Gastroesophageal sphincter (tissue), 4 donors: ENCODE measurements around the gene GPC3. TPM values are rescaled to one million over a fixed set of nuclear protein-coding genes. Genes with fewer than 3 reads are reported as not detected.

Experiments used
- ATAC-seq: fragments of 150-250 bp; one replicate; pipeline ENCODE4 v1.9.1; 2016; ENCODE audit warnings: mild to moderate bottlenecking, moderate library complexity
- H3K27ac ChIP-seq, 4 donors: fragments of 200-600 bp; sonication (generic) in 3 of 4; 1 replicate in 3 of 4; 2 replicates in 1 of 4; pipeline ENCODE4 v1.5.1; 2016 to 2019
- H3K27me3 ChIP-seq: fragments of 200-600 bp; sonication (generic); one replicate; pipeline ENCODE4 v1.5.1; 2019
- H3K36me3 ChIP-seq, 2 donors: fragments of 200-600 bp; sonication (generic); one replicate each; pipeline ENCODE4 v1.5.1; 2019; ENCODE audit warnings: control low read depth in 1 of 2
- H3K4me1 ChIP-seq, 3 donors: fragments of 200-600 bp; sonication (generic); 1 replicate in 2 of 3; 2 replicates in 1 of 3; pipeline ENCODE4 v1.5.1; 2016 to 2019; ENCODE audit warnings: control low read depth in 2 of 3
- H3K4me3 ChIP-seq, 2 donors: fragments of 200-600 bp; sonication (generic); one replicate each; pipeline ENCODE4 v1.5.1; 2019; ENCODE audit warnings: mild to moderate bottlenecking in 1 of 2, moderate library complexity in 1 of 2
- H3K9me3 ChIP-seq, 3 donors: fragments of 200-600 bp; sonication (generic); one replicate each; pipeline ENCODE4 v1.5.1; 2017 to 2019; ENCODE audit warnings: control low read depth in 2 of 3
- EP300 ChIP-seq: sonication (generic); formaldehyde crosslinking; IDR thresholded peaks from one replicate; pipeline ENCODE4 v1.6.1; 2017; ENCODE audit warnings: antibody characterized with exemption, mild to moderate bottlenecking
- POLR2A ChIP-seq, 2 donors: fragments of 450-650 bp; IDR thresholded peaks; one replicate each; pipeline ENCODE4 v1.6.1; 2017; ENCODE audit warnings: antibody characterized with exemption in 2 of 2, mild to moderate bottlenecking in 2 of 2, moderate library complexity in 1 of 2
- POLR2AphosphoS5 ChIP-seq: sonication (generic); formaldehyde crosslinking; IDR thresholded peaks from one replicate; pipeline ENCODE4 v1.6.1; 2017; ENCODE audit warnings: antibody characterized with exemption
- WGBS, 2 donors: methylation state at CpG; one replicate each; pipeline ENCODE4 v1.1.5; 2018; ENCODE audit warnings: low coverage in 1 of 2; 5-methylcytosine and 5-hydroxymethylcytosine counted together
- total RNA-seq, 4 donors: library from RNA; depleted of rRNA; stranded (reverse); fragments of >200 nt; gene quantifications; one replicate each; pipeline ENCODE4 v1.1.0, GENCODE V29; 2016
- TF ChIP-seq, protein P1 (sequence below), 4 experiments: fragments of 200-600 bp in 2 of 4; fragments of 450-650 bp in 2 of 4; sonication (generic) in 1 of 4; IDR thresholded peaks; one replicate each; pipeline ENCODE4 v1.5.1; 2017 to 2019; ENCODE audit warnings: antibody characterized with exemption in 4 of 4, mild to moderate bottlenecking in 2 of 4, moderate library complexity in 2 of 4

Gene GPC3
- total RNA-seq, 4 donors from 2014 or later, result 5.8 to 19.7 (median 14.9) TPM

GRCh38 chrX:133580625-133581024, 404.8 kb downstream of the GPC3 start:
- H3K4me1 ChIP-seq, result no peaks in the 10 kb centered on the region
- 34 to 60% methylated on average over 3 of the region's 3 CpGs for WGBS, 2 donors
- no peak for ATAC-seq

DNA sequence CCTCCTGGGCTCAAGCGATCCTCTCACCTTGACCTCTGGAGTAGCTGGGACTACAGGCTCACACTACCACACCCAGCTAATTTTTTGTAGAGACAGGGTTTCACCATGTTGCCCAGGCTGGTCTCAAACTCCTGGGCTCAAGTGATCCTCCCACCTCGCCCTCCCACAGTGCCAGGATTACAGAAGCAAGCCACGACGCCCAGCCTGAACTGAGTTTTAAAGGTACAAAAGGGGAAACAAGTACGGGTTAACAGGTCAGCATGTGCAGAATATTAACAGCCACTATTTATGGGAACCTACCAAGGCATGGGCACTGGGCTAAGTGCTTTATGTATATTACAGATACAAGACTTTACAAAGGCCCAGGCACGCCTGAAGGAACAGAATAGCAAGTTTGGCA, 405.8 kb downstream of the GPC3 start:
- H3K4me1 ChIP-seq, result no peaks in the 10 kb centered on the region

More at GRCh38 chrX:133580625-133581024, 404.8 kb downstream of the GPC3 start:
- Histone ChIP-seq H3K27ac (no peak overlapping the region), H3K9me3 (no peaks in the 10 kb centered on the region), H3K36me3 (no peaks in the 10 kb centered on the region), H3K27me3 (no peaks in the 10 kb centered on the region), H3K4me3 (no peak overlapping the region)
- TF ChIP-seq EP300, result no peak
- TF ChIP-seq, protein P1, sequence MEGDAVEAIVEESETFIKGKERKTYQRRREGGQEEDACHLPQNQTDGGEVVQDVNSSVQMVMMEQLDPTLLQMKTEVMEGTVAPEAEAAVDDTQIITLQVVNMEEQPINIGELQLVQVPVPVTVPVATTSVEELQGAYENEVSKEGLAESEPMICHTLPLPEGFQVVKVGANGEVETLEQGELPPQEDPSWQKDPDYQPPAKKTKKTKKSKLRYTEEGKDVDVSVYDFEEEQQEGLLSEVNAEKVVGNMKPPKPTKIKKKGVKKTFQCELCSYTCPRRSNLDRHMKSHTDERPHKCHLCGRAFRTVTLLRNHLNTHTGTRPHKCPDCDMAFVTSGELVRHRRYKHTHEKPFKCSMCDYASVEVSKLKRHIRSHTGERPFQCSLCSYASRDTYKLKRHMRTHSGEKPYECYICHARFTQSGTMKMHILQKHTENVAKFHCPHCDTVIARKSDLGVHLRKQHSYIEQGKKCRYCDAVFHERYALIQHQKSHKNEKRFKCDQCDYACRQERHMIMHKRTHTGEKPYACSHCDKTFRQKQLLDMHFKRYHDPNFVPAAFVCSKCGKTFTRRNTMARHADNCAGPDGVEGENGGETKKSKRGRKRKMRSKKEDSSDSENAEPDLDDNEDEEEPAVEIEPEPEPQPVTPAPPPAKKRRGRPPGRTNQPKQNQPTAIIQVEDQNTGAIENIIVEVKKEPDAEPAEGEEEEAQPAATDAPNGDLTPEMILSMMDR (IDR thresholded peaks at IDR 0.05), result no peak

DNA sequence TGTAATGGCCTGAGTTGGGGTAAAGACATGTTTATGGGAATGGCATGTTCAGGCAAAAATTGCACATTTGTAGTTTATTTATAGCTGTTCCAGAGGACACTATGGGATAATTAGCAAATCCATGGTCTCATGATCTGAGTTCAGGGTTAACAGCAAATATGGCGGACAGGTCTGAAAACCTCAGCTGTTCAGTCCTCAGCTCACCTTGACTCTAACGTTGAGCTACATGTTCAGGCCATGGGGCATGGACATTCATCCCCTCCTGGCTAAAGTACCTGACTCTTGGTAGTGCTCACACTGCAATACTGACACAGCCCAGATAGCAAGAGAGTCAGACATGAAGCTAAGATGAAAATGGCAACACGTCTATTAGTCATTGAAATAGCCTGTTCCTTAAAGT, 408.5 kb downstream of the GPC3 start:
- 40 to 89% methylated on average over 1 to 3 of the region's 3 CpGs for WGBS, 2 donors
- no peak for TF ChIP-seq POLR2A (IDR thresholded peaks at IDR 0.05)
- TF ChIP-seq EP300, result no peak
- TF ChIP-seq, protein P1 (IDR thresholded peaks at IDR 0.05), result no peak
- TF ChIP-seq POLR2AphosphoS5, result no peak

More for the DNA sequence above, 405.8 kb downstream of the GPC3 start:
- no peaks in the 10 kb centered on the region for H3K27me3 ChIP-seq
- ATAC-seq, result no peak
- H3K27ac ChIP-seq, result no peak overlapping the region
- H3K4me3 ChIP-seq, result no peak overlapping the region
- no peaks in the 10 kb centered on the region for H3K9me3 ChIP-seq
- TF ChIP-seq POLR2A (IDR thresholded peaks at IDR 0.05), result no peak
- TF ChIP-seq EP300, result no peak
- no peak for TF ChIP-seq POLR2AphosphoS5
- TF ChIP-seq, protein P1 (IDR thresholded peaks at IDR 0.05), result no peak
- no peaks in the 10 kb centered on the region for H3K36me3 ChIP-seq
- WGBS, 2 donors, result 82 to 100% methylated on average over 1 to 3 of the region's 6 CpGs

GRCh38 chrX:133575501-133576136, 409.8 kb downstream of the GPC3 start:
- WGBS, 2 donors, result 84 to 100% methylated on average over 1 to 4 of the region's 5 CpGs
- H3K36me3 ChIP-seq, result no peaks in the 10 kb centered on the region
- H3K27ac ChIP-seq, result no peak overlapping the region
- no peaks in the 10 kb centered on the region for H3K27me3 ChIP-seq
- no peaks in the 10 kb centered on the region for H3K9me3 ChIP-seq
- ATAC-seq, result no peak
- TF ChIP-seq, protein P1 (IDR thresholded peaks at IDR 0.05), result no peak
- no peak for TF ChIP-seq EP300
- no peaks in the 10 kb centered on the region for H3K4me1 ChIP-seq
- no peak overlapping the region for H3K4me3 ChIP-seq

More for the DNA sequence above, 408.5 kb downstream of the GPC3 start:
- Histone ChIP-seq H3K27me3 (no peaks in the 10 kb centered on the region), H3K4me3 (no peak overlapping the region), H3K9me3 (no peaks in the 10 kb centered on the region), H3K36me3 (no peaks in the 10 kb centered on the region), H3K27ac (no peak overlapping the region), H3K4me1 (no peaks in the 10 kb centered on the region)
- ATAC-seq, result no peak

GRCh38 chrX:133574716-133575115, 410.7 kb downstream of the GPC3 start:
- no peak overlapping the region for H3K4me3 ChIP-seq
- TF ChIP-seq POLR2AphosphoS5, result no peak
- no peak for TF ChIP-seq POLR2A (IDR thresholded peaks at IDR 0.05)
- TF ChIP-seq EP300, result no peak
- TF ChIP-seq, protein P1 (IDR thresholded peaks at IDR 0.05), result no peak
- H3K27ac ChIP-seq, result no peak overlapping the region
- no peaks in the 10 kb centered on the region for H3K9me3 ChIP-seq
- H3K27me3 ChIP-seq, result no peaks in the 10 kb centered on the region
- 68% methylated on average over 2 of the region's 2 CpGs; no CpG with 5 or more reads in 1 of the 2 donors for WGBS, 2 donors
- H3K36me3 ChIP-seq, result no peaks in the 10 kb centered on the region
- no peaks in the 10 kb centered on the region for H3K4me1 ChIP-seq
- no peak for ATAC-seq
